ENCODE data around the gene CDC14A.
A peak's percentile ranks its signal among the peaks of the same experiment; 100 is the strongest.

The CDC14A gene

DNA sequence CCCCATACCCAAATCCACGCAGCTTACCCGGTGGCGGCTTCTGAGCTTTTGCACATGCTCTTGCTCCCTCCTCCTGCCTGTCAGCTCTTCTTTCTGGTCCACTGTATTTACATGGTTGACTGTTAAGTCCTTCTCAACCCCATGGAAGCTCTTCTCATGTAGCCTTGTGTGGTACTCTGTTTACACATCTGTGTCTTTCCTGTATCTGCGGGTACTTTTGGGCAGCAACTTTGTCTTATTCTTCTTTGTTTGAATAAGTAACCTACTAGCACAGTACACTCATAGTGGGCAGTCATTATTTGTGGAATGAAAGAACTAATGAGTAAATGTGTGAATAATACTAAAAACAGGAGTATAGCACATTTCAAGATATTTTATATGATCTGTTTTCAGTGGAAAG is 97.2 kb downstream of the CDC14A start:
- DNase-seq (ENCODE audit: low spot score) = peak; percentile 10

DNA sequence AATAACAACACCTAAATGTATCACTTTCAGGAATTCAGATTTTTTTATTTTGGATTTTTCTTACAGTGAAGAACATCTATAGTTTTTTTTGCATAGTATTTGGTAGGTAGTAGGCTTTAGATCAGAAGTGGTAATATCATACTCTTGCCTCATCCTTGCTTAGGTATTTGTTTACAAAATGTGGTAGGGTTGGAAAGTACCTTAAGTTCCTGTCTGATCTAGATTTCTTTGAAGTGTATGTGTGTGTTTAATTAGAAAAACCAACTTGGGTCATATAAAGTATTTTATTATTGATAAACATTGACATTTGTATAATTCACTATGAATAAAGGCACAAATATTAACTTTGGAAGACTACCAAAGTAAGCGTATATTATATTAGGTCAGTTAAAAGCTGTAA is 100.3 kb downstream of the CDC14A start:
- peak; percentile 47 for DNase-seq (ENCODE audit: low spot score)

GRCh38 chr1:100455478-100456072 is 103.3 kb downstream of the CDC14A start:
- DNase-seq (ENCODE audit: low spot score) = no peak

- DNase-seq (ENCODE audit: low spot score) = no peak
These were observed 104.6 kb downstream of the CDC14A start for GRCh38 chr1:100456880-100457279.

- no peak for DNase-seq (ENCODE audit: low spot score)
These were observed 105.4 kb downstream of the CDC14A start for GRCh38 chr1:100457683-100458082.

GRCh38 chr1:100458661-100459357 is 106.5 kb downstream of the CDC14A start:
- no peak for DNase-seq (ENCODE audit: low spot score)

DNA sequence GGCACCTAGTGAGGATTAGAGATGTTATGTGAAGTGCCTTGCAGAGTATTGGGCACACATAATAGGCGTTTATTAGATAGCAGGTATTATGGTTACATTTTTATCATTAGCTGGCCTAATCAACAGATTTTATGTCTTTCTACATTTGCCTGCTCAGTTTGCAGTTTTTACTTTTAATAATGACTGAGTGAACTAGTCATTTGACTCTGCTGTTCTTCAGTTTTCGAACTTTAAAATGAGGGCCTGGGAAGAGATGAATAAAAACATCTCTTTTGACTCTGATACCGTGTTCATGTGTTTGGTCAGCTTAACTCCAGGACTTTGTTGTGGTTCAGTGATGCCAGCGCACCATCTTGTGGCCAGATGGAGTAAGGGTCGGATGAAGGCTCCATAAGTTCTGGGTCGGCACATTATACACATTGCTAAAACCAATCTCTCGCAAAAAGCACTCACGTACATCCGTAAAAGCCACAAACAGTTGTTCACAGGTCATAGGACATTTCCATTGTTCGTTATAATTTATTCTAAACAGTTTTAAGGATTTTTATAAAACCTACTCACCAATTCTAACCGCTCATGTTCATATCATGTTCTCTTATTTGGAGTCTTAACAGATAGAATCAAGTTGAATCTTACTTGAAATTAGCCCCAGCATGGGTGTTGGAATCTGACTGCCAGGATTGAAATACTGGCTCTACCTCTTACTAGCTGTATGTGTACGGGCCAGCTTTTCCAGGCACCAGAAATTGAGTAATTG is 107.2 kb downstream of the CDC14A start:
- DNase-seq (ENCODE audit: low spot score) = peak; percentile 69

DNA sequence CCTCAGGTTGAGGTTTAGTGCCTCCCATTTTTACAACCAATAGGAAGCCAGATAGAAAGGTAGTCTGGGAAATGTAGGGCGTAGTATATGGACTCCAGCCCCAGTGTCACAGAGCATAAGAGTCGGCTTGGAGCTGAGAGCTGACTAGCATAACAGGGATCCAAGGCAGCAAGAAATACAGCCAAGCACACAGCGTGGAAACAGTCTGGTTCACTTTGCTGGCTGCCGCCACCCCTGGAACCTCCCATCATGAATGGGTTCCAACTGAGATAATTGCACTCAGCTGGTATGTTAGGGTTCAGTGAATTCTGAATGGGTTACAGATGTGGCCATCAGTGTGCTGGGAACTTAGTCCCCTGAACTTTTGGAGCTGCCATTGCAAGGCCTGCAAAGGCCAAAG is 108.9 kb downstream of the CDC14A start:
- no peak for DNase-seq (ENCODE audit: low spot score)

DNA sequence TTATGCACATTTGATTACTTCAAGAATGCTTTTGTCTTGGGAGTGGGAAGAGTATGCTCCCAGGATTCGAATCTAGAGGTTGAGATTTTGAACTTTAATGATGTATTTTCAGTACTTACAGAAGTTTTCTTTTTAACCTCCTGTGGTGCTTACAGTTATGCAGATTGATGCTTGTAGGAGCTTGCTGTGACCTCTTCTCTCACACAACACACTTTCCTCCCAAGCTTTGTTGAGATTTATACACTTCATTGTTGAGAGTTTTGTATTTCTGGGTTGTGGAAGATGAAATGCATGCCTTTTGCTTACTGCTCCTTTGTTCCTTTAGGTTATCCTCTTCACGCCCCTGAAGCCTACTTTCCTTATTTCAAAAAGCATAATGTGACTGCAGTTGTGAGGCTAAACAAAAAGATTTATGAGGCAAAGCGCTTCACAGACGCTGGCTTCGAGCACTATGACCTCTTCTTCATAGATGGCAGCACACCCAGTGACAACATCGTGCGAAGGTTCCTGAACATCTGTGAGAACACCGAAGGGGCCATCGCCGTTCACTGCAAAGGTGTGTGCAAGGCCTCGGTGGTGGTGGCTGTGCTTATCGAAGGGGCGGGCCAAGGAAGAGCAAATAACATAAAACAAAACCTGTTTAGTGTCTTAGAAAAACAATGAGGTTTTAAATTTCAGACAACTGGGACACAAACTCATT is 110.2 kb downstream of the CDC14A start:
- no peak for DNase-seq (ENCODE audit: low spot score)

DNA sequence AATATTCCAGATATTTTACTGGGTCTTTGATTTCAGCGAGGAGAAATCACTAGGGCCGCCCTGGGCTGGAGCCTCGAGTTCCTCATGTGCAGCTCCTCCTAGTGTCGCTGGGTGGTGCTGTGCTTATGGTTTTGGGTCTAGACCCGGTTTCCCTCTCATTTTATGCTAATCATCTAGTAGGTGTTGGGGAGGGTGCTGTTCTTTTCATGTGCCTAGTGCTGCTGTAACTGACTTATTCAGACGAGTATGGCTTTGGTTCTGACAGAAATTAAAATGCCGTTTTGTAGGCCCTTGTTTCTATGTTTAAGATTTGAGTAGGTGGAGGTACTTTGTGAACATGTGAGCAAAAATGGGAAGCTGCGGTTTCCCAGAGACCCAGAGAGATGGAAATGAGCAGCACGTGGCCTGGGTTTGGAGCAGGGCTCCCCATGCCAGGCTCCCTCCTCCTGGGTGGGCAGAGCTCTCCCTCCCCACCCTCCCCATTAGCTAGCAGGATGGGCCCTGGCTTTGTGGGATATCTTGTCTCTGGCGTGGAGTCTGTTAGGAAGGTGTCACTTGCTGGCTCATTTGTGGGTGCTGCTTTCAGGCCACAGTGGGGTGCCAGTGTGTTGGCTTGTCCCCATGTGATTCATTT is 111.6 kb downstream of the CDC14A start:
- peak; percentile 55 for DNase-seq (ENCODE audit: low spot score)

- DNase-seq (ENCODE audit: low spot score) = no peak
These were observed 117.3 kb downstream of the CDC14A start for GRCh38 chr1:100469578-100469977.

DNA sequence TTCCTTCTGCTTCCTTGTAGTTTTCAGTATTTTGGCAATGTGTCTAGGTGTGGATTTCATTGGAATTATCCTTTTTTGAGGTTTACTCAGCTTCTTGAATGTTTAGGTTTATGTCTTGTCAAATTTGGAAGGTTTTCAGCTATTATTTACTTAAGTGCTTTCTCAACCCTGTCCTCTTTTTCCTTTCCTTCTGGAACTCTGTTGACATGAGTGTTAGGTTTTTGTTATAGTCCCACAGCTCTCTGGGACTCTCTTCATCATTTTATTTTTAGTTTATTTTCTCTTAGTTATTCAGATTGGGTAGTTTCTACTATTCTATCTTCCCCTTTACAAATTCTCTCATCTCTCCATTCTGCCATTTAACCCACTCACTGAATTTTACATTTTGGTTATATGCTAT is 122.5 kb downstream of the CDC14A start:
- DNase-seq (ENCODE audit: low spot score) = no peak

- no peak for DNase-seq (ENCODE audit: low spot score)
These were observed 124.5 kb downstream of the CDC14A start for GRCh38 chr1:100476735-100477290.

GRCh38 chr1:100478816-100479215 is 126.5 kb downstream of the CDC14A start:
- DNase-seq (ENCODE audit: low spot score) = no peak

DNA sequence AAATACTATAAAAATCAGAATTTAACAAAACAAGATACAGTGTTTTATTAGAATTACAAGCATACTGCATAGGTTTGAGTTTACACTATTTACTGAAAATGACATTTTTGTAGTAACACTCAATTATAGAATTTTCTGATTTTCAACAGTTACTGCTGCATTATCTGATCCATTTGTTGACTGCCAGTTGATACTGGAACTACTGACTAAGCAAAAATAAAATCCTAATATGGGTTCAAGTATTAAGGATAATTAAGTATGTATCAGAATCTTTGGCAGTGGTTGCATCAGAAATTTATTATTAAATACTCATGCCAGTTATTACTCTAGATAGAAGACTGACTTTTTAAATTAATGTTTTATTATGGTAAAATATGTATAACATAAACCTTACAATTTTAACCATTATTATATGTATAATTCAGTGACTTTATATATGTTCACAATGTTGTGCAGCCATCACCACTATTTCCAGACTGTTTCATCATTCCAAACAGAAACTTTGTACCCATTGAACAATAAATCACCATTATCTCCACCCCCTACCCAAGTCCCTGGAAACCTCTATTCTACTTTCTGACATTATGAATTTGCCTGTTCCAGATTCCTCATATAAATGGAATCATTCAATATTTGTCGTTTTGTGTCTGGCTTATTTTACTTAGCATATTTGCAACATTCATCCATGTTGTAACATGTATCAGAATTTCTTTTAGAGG is 127.5 kb downstream of the CDC14A start:
- no peak for DNase-seq (ENCODE audit: low spot score)

- no peak for DNase-seq (ENCODE audit: low spot score)
These were observed 129.0 kb downstream of the CDC14A start for GRCh38 chr1:100481303-100481702.

GRCh38 chr1:100482167-100482566 is 129.9 kb downstream of the CDC14A start:
- DNase-seq (ENCODE audit: low spot score) = no peak

DNA sequence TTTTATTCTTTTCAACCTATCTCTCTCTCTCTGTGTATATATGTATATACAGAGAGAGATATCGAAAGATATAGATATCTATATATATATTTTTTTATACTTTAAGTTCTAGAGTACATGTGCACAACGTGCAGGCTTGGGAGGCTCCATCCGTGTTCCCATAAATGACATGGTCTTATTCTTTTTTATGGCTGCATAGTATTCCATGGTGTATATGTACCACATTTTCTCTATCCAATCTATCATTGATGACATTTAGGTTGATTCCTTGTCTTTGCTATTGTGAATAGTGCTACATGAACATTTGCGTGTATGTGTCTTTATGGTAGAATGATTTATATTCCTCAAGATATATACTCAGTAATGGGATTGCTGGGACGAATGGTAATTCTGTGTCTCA is 130.4 kb downstream of the CDC14A start:
- DNase-seq (ENCODE audit: low spot score) = no peak

DNA sequence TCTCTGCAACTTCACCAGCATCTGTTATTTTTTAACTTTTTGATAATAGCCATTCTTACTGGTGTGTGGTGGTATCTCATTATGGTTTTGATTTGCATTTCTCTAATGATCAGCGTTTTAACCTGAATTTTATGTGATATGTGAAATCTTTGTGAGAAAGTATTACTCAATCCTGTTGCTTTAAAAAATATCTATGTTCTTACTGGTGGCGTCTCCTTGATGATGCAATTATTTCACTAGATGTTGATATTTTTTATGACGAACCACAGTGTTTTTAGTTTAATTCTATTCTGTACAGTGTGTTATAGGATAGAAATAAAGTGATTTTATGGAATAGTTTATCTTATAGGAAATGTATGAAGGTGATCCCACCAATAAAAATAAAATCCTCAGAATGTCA is 130.9 kb downstream of the CDC14A start:
- DNase-seq (ENCODE audit: low spot score) = no peak

- no peak for DNase-seq (ENCODE audit: low spot score)
These were observed 133.6 kb downstream of the CDC14A start for GRCh38 chr1:100485855-100486258.

- DNase-seq (ENCODE audit: low spot score) = no peak
These were observed 142.2 kb downstream of the CDC14A start for GRCh38 chr1:100494393-100495084.
